Testis (tissue), 3 donors: ENCODE results near the gene SLC6A12. TPM values are rescaled to one million over a fixed set of nuclear protein-coding genes. Genes with fewer than 3 reads are reported as not detected.
"Not testable (repeated sequence)": the region's sequence is repeated elsewhere in the genome, so short reads cannot be mapped to it uniquely, and the experiment has no call there.

Source experiments
- DNase-seq: peaks from one replicate; pipeline ENCODE4 v3.0.0-alpha.2; 2019
- H3K27ac ChIP-seq, 2 donors: fragments of 200-600 bp; sonication (generic); one replicate each; pipeline ENCODE4 v1.5.1; 2019
- H3K27me3 ChIP-seq: fragments of 200-600 bp; sonication (generic); one replicate; pipeline ENCODE4 v1.5.1; 2019
- H3K36me3 ChIP-seq: fragments of 200-600 bp; sonication (generic); one replicate; pipeline ENCODE4 v1.5.1; 2017; ENCODE audit warnings: low read depth; ENCODE audit errors: missing control alignments
- H3K4me1 ChIP-seq: fragments of 200-600 bp; sonication (generic); one replicate; pipeline ENCODE4 v1.5.1; 2019
- H3K4me3 ChIP-seq, 2 donors: fragments of 200-600 bp; sonication (generic); one replicate each; pipeline ENCODE4 v1.5.1; 2017 to 2019
- H3K9me3 ChIP-seq: fragments of 200-600 bp; sonication (generic); one replicate; pipeline ENCODE4 v1.5.1; 2017
- CTCF ChIP-seq, 3 experiments: fragments of 450-650 bp in 2 of 3; fragments of 200-600 bp in 1 of 3; sonication (generic) in 1 of 3; IDR thresholded peaks; one replicate each; pipeline ENCODE4 v1.5.1; 2016 to 2019; ENCODE audit warnings: antibody characterized with exemption in 3 of 3, mild to moderate bottlenecking in 2 of 3, moderate library complexity in 1 of 3
- POLR2A ChIP-seq: fragments of 450-650 bp; IDR thresholded peaks from one replicate; pipeline ENCODE4 v1.6.1; 2017; ENCODE audit warnings: antibody characterized with exemption, mild to moderate bottlenecking, moderate library complexity
- WGBS, 2 donors: methylation state at CpG; one replicate each; pipeline ENCODE4 v1.1.5; 2018; 5-methylcytosine and 5-hydroxymethylcytosine counted together
- intact Hi-C: fragments of 100-400 bp; cut with DNase I; formaldehyde crosslinking; loops from one replicate; pipeline ENCODE4 v1.15.1; 2023; ENCODE audit warnings: low total_unique reads
- polyA plus RNA-seq: library from polyadenylated mRNA; stranded (reverse); fragments of 350-450 nt; fragmentation: Illumina TruSeq; extraction: RNeasy Lipid Tissue Mini Kit (QIAGEN cat#74804); gene quantifications from one replicate; pipeline ENCODE4 v1.2.3, GENCODE V29; 2014; ENCODE audit warnings: low read depth, low replicate concordance; ENCODE audit not compliant: insufficient read depth
- total RNA-seq, 2 donors: library from RNA; depleted of rRNA; stranded (reverse); fragments of >200 nt; gene quantifications; one replicate each; pipeline ENCODE4 v1.2.3, GENCODE V29; 2016

The SLC6A12 gene
- total and polyA plus RNA-seq, 3 donors from 2014 or later, result 3.8 to 12.5 (median 6.4) TPM

- H3K4me3 ChIP-seq, result peak overlapping the region; percentile 36 to 56
- intact Hi-C loops, result no loop called here
- H3K36me3 ChIP-seq, result no peaks in the 10 kb centered on the region
- TF ChIP-seq POLR2A (no peak), CTCF (IDR thresholded peaks at IDR 0.05) (peak; percentile 47 to 83 (median 80))
- H3K27ac ChIP-seq, result no peak overlapping the region
- H3K27me3 ChIP-seq, result no peaks in the 10 kb centered on the region
- H3K4me1 ChIP-seq, result peaks cover 9% of the 10 kb centered on the region
- peak; percentile 64 for DNase-seq
- 6 to 7% methylated on average over 40 to 52 of the region's 52 CpGs for WGBS, 2 donors
- no peaks in the 10 kb centered on the region for H3K9me3 ChIP-seq
Measured at GRCh38 chr12:188910-189621, 24.9 kb downstream of the SLC6A12 start.

DNA sequence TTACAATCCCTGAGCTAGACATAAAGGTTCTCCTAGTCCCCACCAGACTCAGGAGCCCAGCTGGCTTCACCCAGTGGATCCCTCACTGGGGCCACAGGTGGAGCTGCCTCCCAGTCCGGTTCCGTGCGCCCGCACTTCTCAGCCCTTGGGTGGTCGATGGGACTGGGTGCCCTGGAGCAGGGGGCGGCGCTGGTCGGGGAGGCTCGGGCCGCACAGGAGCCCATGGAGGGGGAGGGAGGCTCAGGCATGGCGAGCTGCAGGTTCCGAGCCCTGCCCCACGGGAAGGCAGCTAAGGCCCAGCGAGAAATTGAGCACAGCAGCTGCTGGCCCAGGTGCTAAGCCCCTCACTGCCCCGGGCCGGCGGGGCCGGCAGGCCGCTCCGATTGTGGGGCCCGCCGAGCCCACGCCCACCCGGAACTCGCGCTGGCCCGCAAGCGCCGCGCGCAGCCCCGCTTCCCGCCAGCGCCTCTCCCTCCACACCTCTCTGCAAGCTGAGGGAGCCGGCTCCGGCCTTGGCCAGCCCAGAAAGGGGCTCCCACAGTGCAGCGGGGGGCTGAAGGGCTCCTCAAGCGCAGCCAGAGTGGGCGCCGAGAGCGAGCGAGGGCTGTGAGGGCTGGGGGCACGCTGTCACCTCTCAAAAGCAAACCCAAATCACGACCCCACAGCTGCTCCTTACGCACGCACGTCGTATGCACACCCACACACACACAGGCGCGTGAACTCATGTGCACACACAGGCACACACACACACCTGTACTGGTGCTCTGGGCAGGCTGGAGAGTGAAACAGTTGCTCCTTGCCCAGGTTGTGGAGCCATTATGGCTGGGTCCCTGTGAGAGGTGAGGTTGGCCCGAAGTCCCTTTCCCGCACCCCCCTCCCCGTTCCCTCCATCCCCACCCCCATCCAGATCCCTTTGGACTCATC is 25.7 kb downstream of the SLC6A12 start:
- H3K9me3 ChIP-seq, DNase-seq, H3K27ac ChIP-seq, H3K36me3 ChIP-seq, intact Hi-C loops, H3K27me3 ChIP-seq, H3K4me1 ChIP-seq: not testable (repeated sequence)
- H3K4me3 ChIP-seq, result peak overlapping the region; percentile 36 to 56
- WGBS, 2 donors, result 50 to 63% methylated on average over 31 to 48 of the region's 53 CpGs

DNA sequence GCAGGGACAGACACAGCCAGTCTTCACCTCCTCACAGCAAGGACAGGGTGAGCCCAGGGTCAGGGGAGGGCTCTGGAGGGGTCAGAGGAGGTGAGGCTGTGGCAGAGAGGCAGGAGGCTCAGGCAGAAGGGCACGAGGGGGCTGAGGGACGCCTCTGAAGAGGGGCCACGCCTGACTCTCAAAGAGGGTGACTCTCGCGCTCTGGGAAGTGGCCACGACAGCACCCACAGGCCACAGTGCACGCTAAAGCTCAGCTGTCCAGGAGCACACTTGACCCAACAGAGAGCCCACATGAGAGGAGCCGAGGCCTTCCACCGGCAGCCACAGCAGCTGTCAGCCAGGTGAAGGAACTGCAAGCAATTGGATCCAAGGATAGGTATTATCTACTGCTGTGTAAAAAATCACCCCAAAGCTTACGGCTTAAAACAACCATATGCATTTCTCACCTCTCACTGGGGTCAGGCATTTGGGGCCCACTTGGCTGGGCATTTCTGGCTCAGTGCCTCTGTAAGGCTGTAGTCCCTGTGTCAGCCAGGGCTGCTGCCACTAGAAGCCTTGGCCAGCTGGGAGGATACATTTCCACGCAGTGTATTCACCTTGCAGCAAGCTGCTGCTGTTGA is 27.8 kb downstream of the SLC6A12 start:
- Histone ChIP-seq H3K36me3 (no peaks in the 10 kb centered on the region), H3K4me1 (peaks cover 13% of the 10 kb centered on the region), H3K9me3 (no peaks in the 10 kb centered on the region), H3K4me3 (no peak overlapping the region), H3K27ac (no peak overlapping the region), H3K27me3 (no peaks in the 10 kb centered on the region)
- intact Hi-C loops, result no loop called here
- WGBS, 2 donors, result 69 to 83% methylated on average over 10 to 11 of the region's 11 CpGs
- TF ChIP-seq CTCF (IDR thresholded peaks at IDR 0.05) (no peak), POLR2A (no peak)
- no peak for DNase-seq

DNA sequence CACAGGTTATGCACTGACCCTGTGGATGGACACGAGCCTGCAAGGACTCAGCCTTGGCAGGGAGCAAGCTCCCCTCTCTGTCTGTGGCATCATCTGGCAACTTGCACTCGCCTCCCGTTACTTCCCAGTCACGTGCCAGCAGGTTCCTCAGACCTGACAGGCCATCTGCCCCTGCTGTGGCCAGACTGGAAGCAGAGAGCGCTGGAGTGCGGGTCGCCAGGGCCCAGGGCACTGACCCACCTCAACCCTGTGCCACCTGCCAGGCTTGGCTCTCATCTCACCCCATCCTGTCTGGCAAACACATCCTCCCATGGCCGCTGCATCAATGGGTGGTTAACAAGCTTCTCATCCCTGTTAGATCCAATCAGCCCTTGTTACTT is 28.4 kb downstream of the SLC6A12 start:
- Histone ChIP-seq H3K4me1 (peaks cover 13% of the 10 kb centered on the region), H3K36me3 (no peaks in the 10 kb centered on the region), H3K27ac (no peak overlapping the region), H3K4me3 (no peak overlapping the region), H3K9me3 (no peaks in the 10 kb centered on the region), H3K27me3 (no peaks in the 10 kb centered on the region)
- TF ChIP-seq POLR2A (no peak), CTCF (IDR thresholded peaks at IDR 0.05) (no peak)
- 85% methylated on average over 8 of the region's 8 CpGs; no CpG with 5 or more reads in 1 of the 2 donors for WGBS, 2 donors
- intact Hi-C loops, result no loop called here
- DNase-seq, result no peak
